Cardiac muscle cell (in vitro differentiated cells and primary cell): Measurements from ENCODE around the gene EPB41L2. TPM values are rescaled to one million over a fixed set of nuclear protein-coding genes. Genes with fewer than 3 reads are reported as not detected.

ENCODE experiments used
- DNase-seq, 2 donors: peaks; one replicate each; pipeline versions ENCODE4 v3.0.0 to v3.0.0-alpha.2; 2010 to 2017; ENCODE audit warnings: low read depth in 1 of 2, low spot score in 1 of 2
- H3K27ac ChIP-seq: fragments of 200-600 bp; sonication (generic); 2 replicates; pipeline ENCODE4 v1.5.1; 2016
- H3K27me3 ChIP-seq: fragments of 200-600 bp; sonication (generic); 2 replicates; pipeline ENCODE4 v1.6.0; 2016; ENCODE audit warnings: control low read depth
- H3K36me3 ChIP-seq: fragments of 200-600 bp; sonication (generic); 2 replicates; pipeline ENCODE4 v1.5.1; 2016; ENCODE audit warnings: control low read depth
- H3K4me1 ChIP-seq: fragments of 200-600 bp; sonication (generic); 2 replicates; pipeline ENCODE4 v1.8.1; 2017; ENCODE audit warnings: low read depth, mild to moderate bottlenecking, mixed run types
- H3K4me3 ChIP-seq: fragments of 200-600 bp; sonication (generic); 2 replicates; pipeline ENCODE4 v1.5.1; 2016; ENCODE audit warnings: mild to moderate bottlenecking
- H3K9me3 ChIP-seq: fragments of 200-600 bp; sonication (generic); 2 replicates; pipeline ENCODE4 v1.5.1; 2017; ENCODE audit warnings: low read depth, mild to moderate bottlenecking, control low read depth
- CTCF ChIP-seq: IDR thresholded peaks from 2 replicates; pipeline ENCODE4 v1.5.1; 2012; ENCODE audit warnings: low read depth, mild to moderate bottlenecking, low read length
- polyA plus RNA-seq: library from polyadenylated mRNA; unstranded; fragments of >200 nt; fragmentation: Nextera tagmentation; extraction: Ambion mirVana; gene quantifications from 2 replicates; pipeline ENCODE4 v1.2.1, GENCODE V29; 2016
- total RNA-seq: library from RNA; depleted of rRNA; stranded (reverse); fragments of >200 nt; gene quantifications from 2 replicates; pipeline ENCODE4 v1.2.3, GENCODE V29; 2016

The EPB41L2 gene
- total and polyA plus RNA-seq, 2 experiments from 2014 or later, result 11.0 to 24.0 TPM

- DNase-seq, result no peak
- H3K4me1 ChIP-seq, result no peaks in the 10 kb centered on the region
- peaks cover 2% of the 10 kb centered on the region for H3K9me3 ChIP-seq
- H3K27me3 ChIP-seq, result no peaks in the 10 kb centered on the region
- TF ChIP-seq CTCF, result no peak
- H3K4me3 ChIP-seq, result no peak overlapping the region
- H3K36me3 ChIP-seq, result no peaks in the 10 kb centered on the region
- H3K27ac ChIP-seq, result no peak overlapping the region
These were observed 14.0 kb downstream of the EPB41L2 start for GRCh38 chr6:131048933-131049515.

- Histone ChIP-seq H3K27ac (no peak overlapping the region), H3K36me3 (no peaks in the 10 kb centered on the region), H3K4me3 (no peak overlapping the region), H3K4me1 (no peaks in the 10 kb centered on the region), H3K9me3 (no peaks in the 10 kb centered on the region), H3K27me3 (no peaks in the 10 kb centered on the region)
- DNase-seq, result no peak
- no peak for TF ChIP-seq CTCF
These were observed 14.6 kb downstream of the EPB41L2 start for GRCh38 chr6:131048459-131048858.

GRCh38 chr6:131045139-131045538, 17.9 kb downstream of the EPB41L2 start:
- no peak overlapping the region for H3K4me3 ChIP-seq
- H3K4me1 ChIP-seq, result no peaks in the 10 kb centered on the region
- H3K9me3 ChIP-seq, result no peaks in the 10 kb centered on the region
- H3K27me3 ChIP-seq, result no peaks in the 10 kb centered on the region
- H3K36me3 ChIP-seq, result no peaks in the 10 kb centered on the region
- no peak for TF ChIP-seq CTCF
- H3K27ac ChIP-seq, result no peak overlapping the region
- no peak for DNase-seq

GRCh38 chr6:131043902-131044447, 19.1 kb downstream of the EPB41L2 start:
- no peak for TF ChIP-seq CTCF
- DNase-seq, result no peak
- Histone ChIP-seq H3K27me3 (no peaks in the 10 kb centered on the region), H3K36me3 (no peaks in the 10 kb centered on the region), H3K4me3 (no peak overlapping the region), H3K9me3 (no peaks in the 10 kb centered on the region), H3K4me1 (no peaks in the 10 kb centered on the region), H3K27ac (no peak overlapping the region)

- no peaks in the 10 kb centered on the region for H3K36me3 ChIP-seq
- H3K27ac ChIP-seq, result no peak overlapping the region
- no peak for TF ChIP-seq CTCF
- H3K4me1 ChIP-seq, result no peaks in the 10 kb centered on the region
- H3K4me3 ChIP-seq, result no peak overlapping the region
- no peaks in the 10 kb centered on the region for H3K27me3 ChIP-seq
- no peaks in the 10 kb centered on the region for H3K9me3 ChIP-seq
- DNase-seq, result peak in 1 of 2 donors; percentile 54
These were observed 20.4 kb downstream of the EPB41L2 start for GRCh38 chr6:131042664-131043063.

DNA sequence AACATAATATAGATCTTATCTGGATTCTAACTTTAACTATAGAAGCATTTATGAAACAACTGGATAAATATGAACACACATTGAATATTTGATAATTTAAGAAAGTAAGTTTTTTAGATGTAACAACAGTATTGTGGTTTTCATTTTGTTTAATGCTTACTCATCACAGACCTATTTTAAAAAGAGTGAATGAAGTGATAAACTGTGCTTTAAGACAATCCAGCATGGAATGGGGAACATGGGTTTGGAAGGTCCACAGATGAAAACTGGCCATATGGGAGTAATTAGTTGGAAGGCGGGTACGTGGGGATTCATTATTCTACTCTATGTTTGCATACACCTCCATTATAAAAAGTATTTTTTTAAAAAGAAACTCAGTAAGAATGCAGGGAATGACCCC, 21.2 kb downstream of the EPB41L2 start:
- H3K36me3 ChIP-seq, result no peaks in the 10 kb centered on the region
- no peak for DNase-seq
- H3K27ac ChIP-seq, result no peak overlapping the region

More for the DNA sequence above, 21.2 kb downstream of the EPB41L2 start:
- no peaks in the 10 kb centered on the region for H3K27me3 ChIP-seq
- no peak for TF ChIP-seq CTCF
- H3K4me3 ChIP-seq, result no peak overlapping the region
- H3K4me1 ChIP-seq, result no peaks in the 10 kb centered on the region
- no peaks in the 10 kb centered on the region for H3K9me3 ChIP-seq
